ENCODE data around the gene KRTAP10-8.

Gene KRTAP10-8

GRCh38 chr21:44581158-44581557 lies 30.7 kb upstream of the KRTAP10-8 start:
- peaks cover 100% of the 10 kb centered on the region for H3K27me3 ChIP-seq (replicated peaks; ENCODE audit: insufficient read depth, low read length)
- no peak overlapping the region for H3K4me3 ChIP-seq (ENCODE audit: low read length)
- no peaks in the 10 kb centered on the region for H3K9me2 ChIP-seq (replicated peaks; ENCODE audit: insufficient read depth, low read length)
- no peak overlapping the region for H3K9ac ChIP-seq (ENCODE audit: low read length)
- no peaks in the 10 kb centered on the region for H3K4me1 ChIP-seq (ENCODE audit: low read length)
- H3K36me3 ChIP-seq (replicated peaks; ENCODE audit: insufficient read depth, low read length): no peaks in the 10 kb centered on the region
- H3K27ac ChIP-seq (ENCODE audit: low read length): no peak overlapping the region
- H3K79me2 ChIP-seq (ENCODE audit: low read length): no peaks in the 10 kb centered on the region
- H3K4me2 ChIP-seq (ENCODE audit: low read depth, low read length): no peak overlapping the region
- no peak for DNase-seq
- no peaks in the 10 kb centered on the region for H3K9me3 ChIP-seq (replicated peaks; ENCODE audit: insufficient read depth, low read length)
- no peak overlapping the region for H2AFZ ChIP-seq (ENCODE audit: low read length)
- H3F3A ChIP-seq (ENCODE audit: insufficient read depth, low read length): no peaks in the 10 kb centered on the region
- TF ChIP-seq EZH2 (optimal IDR thresholded peaks at IDR 0.05; ENCODE audit: low read depth, low read length): no peak
- no peak for TF ChIP-seq EZH2phosphoT487 (IDR thresholded peaks at IDR 0.05; ENCODE audit: low read length)
- TF ChIP-seq CTCF (IDR thresholded peaks at IDR 0.05; ENCODE audit: low read length): no peak
- H4K20me1 ChIP-seq (ENCODE audit: insufficient read depth, low read length): no peaks in the 10 kb centered on the region

- Histone ChIP-seq H4K20me1 (ENCODE audit: insufficient read depth, low read length) (no peaks in the 10 kb centered on the region), H2AFZ (ENCODE audit: low read length) (no peak overlapping the region), H3K4me1 (ENCODE audit: low read length) (no peaks in the 10 kb centered on the region), H3K4me2 (ENCODE audit: low read depth, low read length) (no peak overlapping the region), H3K36me3 (replicated peaks; ENCODE audit: insufficient read depth, low read length) (no peaks in the 10 kb centered on the region), H3K9ac (ENCODE audit: low read length) (no peak overlapping the region), H3K79me2 (ENCODE audit: low read length) (no peaks in the 10 kb centered on the region), H3K4me3 (ENCODE audit: low read length) (no peak overlapping the region), H3K9me2 (replicated peaks; ENCODE audit: insufficient read depth, low read length) (no peaks in the 10 kb centered on the region), H3K9me3 (replicated peaks; ENCODE audit: insufficient read depth, low read length) (no peaks in the 10 kb centered on the region), H3F3A (ENCODE audit: insufficient read depth, low read length) (no peaks in the 10 kb centered on the region), H3K27ac (ENCODE audit: low read length) (no peak overlapping the region), H3K27me3 (replicated peaks; ENCODE audit: insufficient read depth, low read length) (peaks cover 100% of the 10 kb centered on the region)
- TF ChIP-seq EZH2 (optimal IDR thresholded peaks at IDR 0.05; ENCODE audit: low read depth, low read length) (no peak), EZH2phosphoT487 (IDR thresholded peaks at IDR 0.05; ENCODE audit: low read length) (no peak), CTCF (IDR thresholded peaks at IDR 0.05; ENCODE audit: low read length) (no peak)
- DNase-seq: no peak
Measured at GRCh38 chr21:44582055-44582454, 29.8 kb upstream of the KRTAP10-8 start.

GRCh38 chr21:44583089-44583799 lies 28.6 kb upstream of the KRTAP10-8 start:
- Histone ChIP-seq H3K9me3 (replicated peaks; ENCODE audit: insufficient read depth, low read length) (no peaks in the 10 kb centered on the region), H3K9ac (ENCODE audit: low read length) (no peak overlapping the region), H3F3A (ENCODE audit: insufficient read depth, low read length) (no peaks in the 10 kb centered on the region), H4K20me1 (ENCODE audit: insufficient read depth, low read length) (no peaks in the 10 kb centered on the region), H3K4me2 (ENCODE audit: low read depth, low read length) (no peak overlapping the region), H3K27ac (ENCODE audit: low read length) (no peak overlapping the region), H3K9me2 (replicated peaks; ENCODE audit: insufficient read depth, low read length) (no peaks in the 10 kb centered on the region), H3K27me3 (replicated peaks; ENCODE audit: insufficient read depth, low read length) (peaks cover 100% of the 10 kb centered on the region), H3K4me1 (ENCODE audit: low read length) (no peaks in the 10 kb centered on the region), H3K4me3 (ENCODE audit: low read length) (no peak overlapping the region), H3K36me3 (replicated peaks; ENCODE audit: insufficient read depth, low read length) (no peaks in the 10 kb centered on the region), H2AFZ (ENCODE audit: low read length) (no peak overlapping the region), H3K79me2 (ENCODE audit: low read length) (no peaks in the 10 kb centered on the region)
- TF ChIP-seq EZH2 (optimal IDR thresholded peaks at IDR 0.05; ENCODE audit: low read depth, low read length) (no peak), CTCF (IDR thresholded peaks at IDR 0.05; ENCODE audit: low read length) (no peak), EZH2phosphoT487 (IDR thresholded peaks at IDR 0.05; ENCODE audit: low read length) (no peak)
- DNase-seq: no peak

Measured in MM.1S (cell line).